ENCODE data around the gene NCF4.

Gene NCF4

DNA sequence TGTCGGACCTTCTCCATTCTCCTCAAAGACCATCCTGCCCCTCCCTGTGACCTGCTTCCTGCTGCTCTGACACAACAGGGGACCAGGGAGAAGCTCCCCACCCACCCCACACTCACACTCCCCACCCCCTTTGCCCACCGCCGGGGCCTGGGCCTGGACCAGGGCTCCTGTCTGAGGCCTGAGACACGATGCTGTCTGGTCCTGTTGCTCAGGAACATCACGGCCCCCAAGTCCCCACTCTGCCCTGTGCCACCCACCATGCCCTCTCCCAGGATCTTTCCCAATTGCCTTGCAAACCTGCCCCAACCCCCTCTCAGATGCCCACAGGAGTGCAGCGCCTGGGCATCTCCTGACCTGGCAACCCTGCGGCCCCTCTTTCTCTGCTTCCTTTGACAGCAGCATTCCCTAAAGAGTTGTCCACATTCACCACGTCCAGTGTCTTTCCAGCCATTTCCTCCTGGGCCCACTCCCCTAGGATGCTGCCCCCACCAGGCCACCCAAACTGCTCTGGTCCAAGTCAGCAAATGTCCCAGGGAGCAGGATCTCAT lies 63.4 kb downstream of the NCF4 start:
- DNase-seq = no peak

GRCh38 chr22:36925388-36926290 lies 64.8 kb downstream of the NCF4 start:
- no peak for DNase-seq

DNA sequence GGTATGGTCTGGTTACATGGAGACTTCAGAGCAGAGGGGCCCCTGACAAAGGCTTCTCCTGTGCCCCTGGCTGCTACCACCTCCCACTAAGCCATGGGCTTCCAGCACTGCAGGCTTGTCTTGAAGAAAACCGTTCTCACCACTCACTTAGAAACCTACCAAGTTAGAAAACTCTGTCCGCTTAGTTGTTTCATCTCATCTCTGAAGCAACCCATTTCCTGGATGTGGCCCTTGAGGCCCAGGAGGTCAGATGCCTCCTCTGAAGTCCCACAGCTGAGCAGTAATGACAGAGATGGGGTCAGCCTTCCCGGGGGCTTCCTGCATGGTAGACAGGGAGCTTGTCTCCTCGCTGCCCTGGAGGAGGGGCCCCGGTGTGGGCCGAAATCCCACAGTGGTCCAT lies 65.5 kb downstream of the NCF4 start:
- no peak for DNase-seq

GRCh38 chr22:36926721-36927435 lies 66.1 kb downstream of the NCF4 start:
- DNase-seq = no peak
